ENCODE measurements around the gene ARHGAP42.

ARHGAP42 gene

DNA sequence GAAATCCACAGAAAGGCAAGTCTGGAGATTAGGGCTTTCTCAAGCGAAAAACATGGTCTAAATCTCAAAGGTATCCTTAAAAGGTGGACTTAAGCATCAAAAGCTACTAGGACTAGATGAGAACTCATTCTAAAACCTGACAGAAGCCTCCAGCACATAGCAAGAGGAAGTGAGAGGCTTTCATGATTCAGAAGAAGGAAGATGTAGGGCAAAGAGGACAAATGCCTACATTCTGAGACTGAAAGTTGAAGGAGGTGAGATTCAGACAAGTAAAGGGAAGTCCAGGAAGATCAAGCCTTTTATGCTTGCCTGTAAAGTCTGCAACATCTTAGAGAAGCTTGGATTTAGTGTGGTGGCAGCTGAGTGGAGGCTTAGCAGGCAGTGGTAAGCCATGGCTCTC lies 343.6 kb downstream of the ARHGAP42 start:
- H3K4me1 ChIP-seq (ENCODE audit: insufficient read depth, low read length), result no peaks in the 10 kb centered on the region
- no peak overlapping the region for H3K4me3 ChIP-seq (ENCODE audit: low read depth in 1 of 2, low read length in 2 of 2)
- no peak overlapping the region for H3K27ac ChIP-seq (ENCODE audit: low read length)
- H3K36me3 ChIP-seq (ENCODE audit: insufficient read depth, low read length), result no peaks in the 10 kb centered on the region
- no peak overlapping the region for H3K9ac ChIP-seq (ENCODE audit: low read depth, low read length)
- no peak overlapping the region for H3K4me2 ChIP-seq (ENCODE audit: insufficient read depth, low read length)
- H3K9me3 ChIP-seq (ENCODE audit: insufficient read depth, low read length, severe bottlenecking), result no peaks in the 10 kb centered on the region
- no peak for TF ChIP-seq EZH2 (IDR thresholded peaks at IDR 0.05; ENCODE audit: borderline replicate concordance, low read depth, low read length, severe bottlenecking)
- H4K20me1 ChIP-seq (ENCODE audit: insufficient read depth, low read length), result no peaks in the 10 kb centered on the region
- DNase-seq, result no peak
- H3K27me3 ChIP-seq (ENCODE audit: insufficient read depth, low read length, poor library complexity), result no peaks in the 10 kb centered on the region
- no peak for ATAC-seq (ENCODE audit: insufficient read depth, low read depth)
- no peaks in the 10 kb centered on the region for H3K79me2 ChIP-seq (ENCODE audit: insufficient read depth, low read length)
- no peak overlapping the region for H2AFZ ChIP-seq (ENCODE audit: low read depth, low read length)

DNA sequence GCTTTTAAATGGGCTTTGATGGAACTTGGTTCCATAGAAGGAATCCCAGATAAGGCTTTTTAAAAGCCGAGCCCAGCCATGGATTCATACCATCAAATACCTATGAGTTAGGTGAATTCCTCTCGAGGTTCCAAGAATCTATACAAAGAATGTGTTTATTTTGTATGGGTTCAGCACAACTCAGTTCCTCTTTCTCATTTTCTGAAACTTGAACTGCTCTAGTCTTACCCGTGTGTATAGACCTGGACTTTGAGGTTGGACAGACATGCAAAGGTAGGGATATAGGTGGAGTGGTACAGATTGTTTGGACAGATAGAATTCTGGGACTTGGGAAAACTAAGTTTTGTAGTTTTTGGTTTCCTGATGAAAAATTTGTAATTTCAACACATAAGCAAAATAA lies 344.6 kb downstream of the ARHGAP42 start:
- Histone ChIP-seq H3K27me3 (ENCODE audit: insufficient read depth, low read length, poor library complexity) (no peaks in the 10 kb centered on the region), H3K4me1 (ENCODE audit: insufficient read depth, low read length) (no peaks in the 10 kb centered on the region), H4K20me1 (ENCODE audit: insufficient read depth, low read length) (no peaks in the 10 kb centered on the region), H3K9me3 (ENCODE audit: insufficient read depth, low read length, severe bottlenecking) (no peaks in the 10 kb centered on the region), H3K4me3 (ENCODE audit: low read depth in 1 of 2, low read length in 2 of 2) (no peak overlapping the region), H2AFZ (ENCODE audit: low read depth, low read length) (no peak overlapping the region), H3K36me3 (ENCODE audit: insufficient read depth, low read length) (no peaks in the 10 kb centered on the region), H3K27ac (ENCODE audit: low read length) (no peak overlapping the region), H3K4me2 (ENCODE audit: insufficient read depth, low read length) (no peak overlapping the region), H3K9ac (ENCODE audit: low read depth, low read length) (no peak overlapping the region), H3K79me2 (ENCODE audit: insufficient read depth, low read length) (no peaks in the 10 kb centered on the region)
- DNase-seq (no peak), ATAC-seq (ENCODE audit: insufficient read depth, low read depth) (no peak)
- TF ChIP-seq EZH2 (IDR thresholded peaks at IDR 0.05; ENCODE audit: borderline replicate concordance, low read depth, low read length, severe bottlenecking), result no peak
- TF ChIP-seq, protein P1, sequence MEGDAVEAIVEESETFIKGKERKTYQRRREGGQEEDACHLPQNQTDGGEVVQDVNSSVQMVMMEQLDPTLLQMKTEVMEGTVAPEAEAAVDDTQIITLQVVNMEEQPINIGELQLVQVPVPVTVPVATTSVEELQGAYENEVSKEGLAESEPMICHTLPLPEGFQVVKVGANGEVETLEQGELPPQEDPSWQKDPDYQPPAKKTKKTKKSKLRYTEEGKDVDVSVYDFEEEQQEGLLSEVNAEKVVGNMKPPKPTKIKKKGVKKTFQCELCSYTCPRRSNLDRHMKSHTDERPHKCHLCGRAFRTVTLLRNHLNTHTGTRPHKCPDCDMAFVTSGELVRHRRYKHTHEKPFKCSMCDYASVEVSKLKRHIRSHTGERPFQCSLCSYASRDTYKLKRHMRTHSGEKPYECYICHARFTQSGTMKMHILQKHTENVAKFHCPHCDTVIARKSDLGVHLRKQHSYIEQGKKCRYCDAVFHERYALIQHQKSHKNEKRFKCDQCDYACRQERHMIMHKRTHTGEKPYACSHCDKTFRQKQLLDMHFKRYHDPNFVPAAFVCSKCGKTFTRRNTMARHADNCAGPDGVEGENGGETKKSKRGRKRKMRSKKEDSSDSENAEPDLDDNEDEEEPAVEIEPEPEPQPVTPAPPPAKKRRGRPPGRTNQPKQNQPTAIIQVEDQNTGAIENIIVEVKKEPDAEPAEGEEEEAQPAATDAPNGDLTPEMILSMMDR (IDR thresholded peaks at IDR 0.05; ENCODE audit: borderline replicate concordance, extremely low read depth, low read length, poor library complexity, severe bottlenecking), result no peak

DNA sequence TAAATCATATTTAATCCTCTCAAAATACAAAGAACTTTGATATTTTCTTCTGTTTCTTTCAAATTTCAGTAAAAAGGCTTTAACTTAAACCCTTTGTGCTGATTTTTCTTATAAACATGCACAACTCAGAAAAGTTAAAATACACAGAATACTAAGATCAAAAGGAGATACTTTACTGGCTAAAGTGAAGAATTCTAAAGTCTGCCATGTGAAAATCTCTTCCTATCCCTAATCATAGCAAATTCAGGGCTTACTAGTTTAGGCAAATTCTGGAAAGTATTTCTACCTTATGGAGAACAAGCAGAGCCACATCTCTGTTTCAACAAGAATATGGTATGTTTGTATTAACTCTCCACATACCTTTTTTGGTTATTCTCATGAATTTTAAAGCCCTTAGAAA lies 345.9 kb downstream of the ARHGAP42 start:
- ATAC-seq (ENCODE audit: insufficient read depth, low read depth) (no peak), DNase-seq (no peak)
- no peak overlapping the region for H2AFZ ChIP-seq (ENCODE audit: low read depth, low read length)
- H3K36me3 ChIP-seq (ENCODE audit: insufficient read depth, low read length), result no peaks in the 10 kb centered on the region
- no peak overlapping the region for H3K4me3 ChIP-seq (ENCODE audit: low read depth in 1 of 2, low read length in 2 of 2)
- no peak overlapping the region for H3K4me2 ChIP-seq (ENCODE audit: insufficient read depth, low read length)
- H4K20me1 ChIP-seq (ENCODE audit: insufficient read depth, low read length), result no peaks in the 10 kb centered on the region
- TF ChIP-seq, protein P1 (IDR thresholded peaks at IDR 0.05; ENCODE audit: borderline replicate concordance, extremely low read depth, low read length, poor library complexity, severe bottlenecking), result no peak
- no peak for TF ChIP-seq EZH2 (IDR thresholded peaks at IDR 0.05; ENCODE audit: borderline replicate concordance, low read depth, low read length, severe bottlenecking)
- H3K4me1 ChIP-seq (ENCODE audit: insufficient read depth, low read length), result no peaks in the 10 kb centered on the region
- no peaks in the 10 kb centered on the region for H3K79me2 ChIP-seq (ENCODE audit: insufficient read depth, low read length)
- H3K9ac ChIP-seq (ENCODE audit: low read depth, low read length), result no peak overlapping the region
- H3K27ac ChIP-seq (ENCODE audit: low read length), result no peak overlapping the region
- H3K27me3 ChIP-seq (ENCODE audit: insufficient read depth, low read length, poor library complexity), result no peaks in the 10 kb centered on the region
- no peaks in the 10 kb centered on the region for H3K9me3 ChIP-seq (ENCODE audit: insufficient read depth, low read length, severe bottlenecking)

DNA sequence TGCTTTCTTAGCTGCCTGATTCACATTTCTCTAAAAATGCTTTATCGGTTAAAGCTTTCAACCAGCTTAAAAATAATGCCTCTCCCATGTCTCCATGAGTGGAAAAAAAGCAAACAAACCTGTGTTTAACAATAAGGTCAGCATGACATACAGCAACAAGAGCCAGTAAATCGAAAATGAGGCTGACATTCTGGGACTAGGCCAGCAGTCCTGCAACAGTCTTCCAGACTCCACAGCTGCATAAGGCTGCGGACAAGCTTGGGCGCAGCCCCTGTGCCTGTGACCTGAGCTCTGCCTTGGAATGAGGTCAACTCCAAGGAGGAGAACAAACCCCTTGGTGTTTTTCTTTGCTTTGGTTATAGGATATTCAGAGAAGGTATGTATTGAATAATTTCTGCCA lies 347.0 kb downstream of the ARHGAP42 start:
- Histone ChIP-seq H3K4me2 (ENCODE audit: insufficient read depth, low read length) (no peak overlapping the region), H2AFZ (ENCODE audit: low read depth, low read length) (no peak overlapping the region), H3K4me1 (ENCODE audit: insufficient read depth, low read length) (no peaks in the 10 kb centered on the region), H4K20me1 (ENCODE audit: insufficient read depth, low read length) (no peaks in the 10 kb centered on the region), H3K27me3 (ENCODE audit: insufficient read depth, low read length, poor library complexity) (no peaks in the 10 kb centered on the region), H3K27ac (ENCODE audit: low read length) (no peak overlapping the region), H3K36me3 (ENCODE audit: insufficient read depth, low read length) (no peaks in the 10 kb centered on the region), H3K9ac (ENCODE audit: low read depth, low read length) (no peak overlapping the region), H3K4me3 (ENCODE audit: low read depth in 1 of 2, low read length in 2 of 2) (no peak overlapping the region), H3K9me3 (ENCODE audit: insufficient read depth, low read length, severe bottlenecking) (no peaks in the 10 kb centered on the region), H3K79me2 (ENCODE audit: insufficient read depth, low read length) (no peaks in the 10 kb centered on the region)
- ATAC-seq (ENCODE audit: insufficient read depth, low read depth) (no peak), DNase-seq (no peak)
- TF ChIP-seq, protein P1 (IDR thresholded peaks at IDR 0.05; ENCODE audit: borderline replicate concordance, extremely low read depth, low read length, poor library complexity, severe bottlenecking), result no peak

Measured in DND-41 (cell line).